SU-DHL-6 (cell line): ENCODE measurements around the gene ST3GAL3.

Experiments
- EZH2phosphoT487 ChIP-seq: fragments of 200-600 bp; sonication (generic), shearing (Covaris generic); conservative IDR thresholded peaks from 2 replicates; pipeline ENCODE4 v1.6.1; 2018; ENCODE audit warnings: mild to moderate bottlenecking, antibody characterized with exemption, low read length, moderate library complexity, mixed read lengths
- TF ChIP-seq, protein P1 (sequence below): fragments of 200-600 bp; sonication (generic); IDR thresholded peaks from one replicate; pipeline ENCODE4 v1.5.1; 2017; ENCODE audit warnings: antibody characterized with exemption, mild to moderate bottlenecking, low read length, moderate library complexity; ENCODE audit not compliant: insufficient read depth, poor library complexity, severe bottlenecking

DNA sequence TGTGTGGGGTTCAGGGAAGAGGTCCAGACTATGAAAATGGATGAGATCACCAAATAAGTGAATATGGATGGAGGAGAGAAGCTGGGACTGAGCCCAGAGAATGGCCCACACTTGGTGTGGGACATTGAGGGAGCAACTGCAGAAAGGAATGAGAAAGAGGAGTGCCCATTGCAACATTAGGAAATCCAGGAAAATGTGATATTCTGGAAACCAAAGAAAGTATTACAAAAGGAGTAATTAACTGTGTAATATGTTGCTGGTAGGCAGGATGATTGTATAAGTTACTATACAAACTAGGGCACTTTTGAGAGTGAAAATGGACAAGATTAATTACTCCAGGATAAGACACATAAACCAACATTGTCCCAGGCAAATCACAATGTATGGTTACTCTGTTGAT is 166.5 kb downstream of the ST3GAL3 start:
- TF ChIP-seq, protein P1, sequence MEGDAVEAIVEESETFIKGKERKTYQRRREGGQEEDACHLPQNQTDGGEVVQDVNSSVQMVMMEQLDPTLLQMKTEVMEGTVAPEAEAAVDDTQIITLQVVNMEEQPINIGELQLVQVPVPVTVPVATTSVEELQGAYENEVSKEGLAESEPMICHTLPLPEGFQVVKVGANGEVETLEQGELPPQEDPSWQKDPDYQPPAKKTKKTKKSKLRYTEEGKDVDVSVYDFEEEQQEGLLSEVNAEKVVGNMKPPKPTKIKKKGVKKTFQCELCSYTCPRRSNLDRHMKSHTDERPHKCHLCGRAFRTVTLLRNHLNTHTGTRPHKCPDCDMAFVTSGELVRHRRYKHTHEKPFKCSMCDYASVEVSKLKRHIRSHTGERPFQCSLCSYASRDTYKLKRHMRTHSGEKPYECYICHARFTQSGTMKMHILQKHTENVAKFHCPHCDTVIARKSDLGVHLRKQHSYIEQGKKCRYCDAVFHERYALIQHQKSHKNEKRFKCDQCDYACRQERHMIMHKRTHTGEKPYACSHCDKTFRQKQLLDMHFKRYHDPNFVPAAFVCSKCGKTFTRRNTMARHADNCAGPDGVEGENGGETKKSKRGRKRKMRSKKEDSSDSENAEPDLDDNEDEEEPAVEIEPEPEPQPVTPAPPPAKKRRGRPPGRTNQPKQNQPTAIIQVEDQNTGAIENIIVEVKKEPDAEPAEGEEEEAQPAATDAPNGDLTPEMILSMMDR = no peak
- no peak for TF ChIP-seq EZH2phosphoT487
